A204.1 (cell line): Measurements from ENCODE around the gene CRTAC1.

Experiments used
- FAIRE-seq: peaks from 2 replicates; lab custom pipeline; 2012; peaks lifted over from hg19 to GRCh38; lab: Jason Lieb, UNC

CRTAC1 gene

DNA sequence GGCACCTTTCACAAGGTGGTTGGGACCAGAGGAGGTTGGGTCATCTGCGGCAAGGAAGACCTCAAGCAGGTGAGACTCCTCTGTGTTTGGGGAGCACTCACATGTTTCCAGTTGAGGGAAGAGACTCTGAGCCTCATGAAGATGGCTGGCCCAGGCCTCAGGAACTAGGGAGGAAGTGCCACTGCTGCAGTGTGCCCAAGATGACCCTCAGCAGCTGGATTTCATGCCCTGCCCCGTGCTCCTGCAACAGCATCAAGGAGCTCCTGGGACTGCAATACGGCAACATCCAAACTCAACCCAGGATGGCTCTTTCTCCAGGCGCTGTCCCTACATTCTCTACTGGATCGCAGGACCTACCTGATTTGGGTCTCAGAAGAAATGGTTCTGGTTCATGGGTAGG lies 106.9 kb downstream of the CRTAC1 start:
- no peak for FAIRE-seq

DNA sequence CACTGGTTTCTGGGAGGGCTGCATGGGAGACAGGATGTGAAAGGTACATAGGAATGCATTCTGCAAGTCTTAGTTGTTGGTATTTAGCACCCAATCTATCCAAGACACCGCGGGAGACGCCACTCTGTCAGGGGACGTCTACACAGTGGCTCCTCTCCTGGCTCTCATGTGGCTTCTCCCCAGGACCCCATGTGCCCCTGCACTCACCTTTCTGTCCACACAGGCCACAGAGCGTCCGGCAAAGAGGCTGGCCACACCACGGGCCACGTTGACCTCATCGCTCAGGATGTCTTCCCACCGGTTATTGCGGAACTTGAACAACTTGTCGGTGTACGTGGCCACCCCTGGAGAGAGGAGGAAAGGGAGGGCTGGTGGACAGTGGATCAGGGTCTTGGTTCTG lies 107.4 kb downstream of the CRTAC1 start:
- no peak for FAIRE-seq

DNA sequence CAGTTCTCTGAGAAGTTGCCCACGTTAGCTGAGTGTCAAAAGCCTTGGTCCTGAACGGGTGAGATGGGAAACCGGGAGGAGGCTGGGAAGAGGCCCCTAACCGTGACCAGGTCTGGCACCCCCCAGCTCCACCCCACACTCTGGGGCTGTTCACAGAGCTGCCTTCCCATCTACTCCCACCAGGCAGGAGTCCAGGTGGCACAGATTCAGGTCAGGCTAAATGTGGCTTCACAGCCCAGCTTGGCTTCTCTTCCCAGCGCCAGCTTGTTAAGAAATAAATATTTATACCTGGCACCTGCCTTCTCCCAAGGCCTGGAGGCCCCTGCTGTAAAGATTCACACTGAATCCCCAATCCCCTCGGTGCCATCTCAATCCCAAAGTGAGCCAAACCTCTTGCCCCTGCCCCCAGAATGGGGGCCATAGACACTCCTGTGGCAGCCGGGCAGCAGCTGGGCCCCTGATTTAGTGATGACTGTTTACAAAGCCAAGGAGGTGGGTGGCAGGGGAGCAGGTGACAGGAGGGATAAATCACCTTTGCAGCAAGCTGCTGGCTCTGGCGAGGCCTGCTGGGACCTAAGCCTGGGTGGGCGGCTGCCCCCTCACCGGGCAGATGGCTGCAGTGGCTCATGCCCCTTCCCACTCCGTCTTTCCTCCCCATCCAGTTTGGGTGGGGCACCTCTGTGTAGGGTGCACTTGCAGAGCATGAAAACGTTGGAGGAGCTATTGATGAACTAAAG lies 108.2 kb downstream of the CRTAC1 start:
- no peak for FAIRE-seq

DNA sequence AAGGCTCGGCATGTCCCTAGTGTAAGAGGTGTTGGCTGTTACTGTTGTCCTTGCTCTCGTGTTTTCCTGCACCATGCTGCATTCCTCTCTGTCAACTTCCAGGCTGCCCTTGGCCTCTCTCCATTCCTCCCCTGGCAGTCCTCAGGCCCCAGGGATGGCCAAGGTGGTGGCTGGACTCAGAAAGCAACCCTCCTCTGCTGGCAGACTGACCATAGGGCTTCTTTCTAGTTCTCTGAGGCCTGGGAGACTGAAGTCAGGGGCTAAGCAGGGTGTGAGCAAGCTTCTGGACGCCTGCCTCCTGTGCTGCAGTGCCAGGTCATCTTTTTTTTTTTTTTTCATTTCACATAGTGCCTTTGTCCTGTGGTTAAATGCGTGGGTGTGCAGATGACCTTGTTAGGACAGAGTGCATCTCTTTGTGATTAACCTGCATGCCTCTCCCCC lies 108.8 kb downstream of the CRTAC1 start:
- no peak for FAIRE-seq

DNA sequence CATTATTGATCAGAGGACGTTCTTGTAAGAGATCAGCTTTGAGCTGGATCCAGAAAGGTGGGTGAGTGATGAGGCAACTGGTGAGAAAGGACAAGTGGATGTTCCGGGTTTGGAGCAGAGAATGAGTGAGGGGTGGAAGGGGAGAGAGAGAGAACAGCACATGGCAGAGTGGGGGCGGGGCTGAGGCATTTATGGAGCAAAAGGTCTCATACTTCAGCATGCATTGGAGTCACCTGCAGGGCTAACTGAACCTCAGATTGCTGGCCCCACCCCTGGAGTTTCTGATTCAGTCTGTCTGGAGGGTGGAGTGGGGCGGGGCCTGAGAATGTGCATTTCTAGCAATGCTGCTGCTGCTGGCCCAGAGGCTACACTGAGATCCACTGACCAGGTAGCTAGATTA lies 109.6 kb downstream of the CRTAC1 start:
- no peak for FAIRE-seq

DNA sequence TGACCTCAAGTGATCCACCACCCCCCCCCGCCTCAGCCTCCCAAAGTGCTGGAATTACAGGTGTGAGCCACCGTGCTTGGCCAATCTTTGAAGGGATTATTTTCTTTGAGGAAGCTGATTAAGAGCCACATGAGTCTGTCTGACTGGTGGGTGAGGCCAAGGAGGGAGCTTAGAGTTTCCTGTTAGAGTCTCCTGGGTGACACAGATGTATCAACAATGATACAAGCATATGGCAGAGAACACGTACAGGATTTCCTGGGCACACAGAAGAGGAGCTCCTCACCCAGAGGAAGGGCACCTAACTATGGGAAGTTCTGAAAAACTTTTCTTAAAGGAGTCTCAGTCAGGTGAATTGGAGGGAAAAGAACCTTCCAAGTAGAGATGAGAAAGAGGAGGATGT lies 111.4 kb downstream of the CRTAC1 start:
- FAIRE-seq, result no peak

DNA sequence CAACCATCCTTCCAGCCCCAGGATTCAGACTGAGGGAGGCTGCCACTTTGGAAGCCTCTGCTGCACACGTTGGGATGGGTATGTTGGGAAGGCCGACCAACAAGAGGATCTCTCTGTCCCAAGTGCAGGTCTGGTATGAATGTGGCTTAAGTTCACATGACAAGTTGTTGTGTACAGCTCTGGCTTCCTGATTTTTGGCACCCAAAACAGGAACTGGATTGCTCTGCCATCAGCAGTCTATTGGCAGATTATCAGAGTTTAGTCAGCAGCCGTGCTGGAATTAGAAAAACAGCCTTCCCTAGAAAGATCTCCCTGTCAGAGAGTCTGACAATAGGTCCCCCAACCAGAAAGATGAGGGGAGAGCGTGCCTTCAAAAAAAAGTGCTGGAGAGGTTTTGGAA lies 113.8 kb downstream of the CRTAC1 start:
- FAIRE-seq, result no peak

DNA sequence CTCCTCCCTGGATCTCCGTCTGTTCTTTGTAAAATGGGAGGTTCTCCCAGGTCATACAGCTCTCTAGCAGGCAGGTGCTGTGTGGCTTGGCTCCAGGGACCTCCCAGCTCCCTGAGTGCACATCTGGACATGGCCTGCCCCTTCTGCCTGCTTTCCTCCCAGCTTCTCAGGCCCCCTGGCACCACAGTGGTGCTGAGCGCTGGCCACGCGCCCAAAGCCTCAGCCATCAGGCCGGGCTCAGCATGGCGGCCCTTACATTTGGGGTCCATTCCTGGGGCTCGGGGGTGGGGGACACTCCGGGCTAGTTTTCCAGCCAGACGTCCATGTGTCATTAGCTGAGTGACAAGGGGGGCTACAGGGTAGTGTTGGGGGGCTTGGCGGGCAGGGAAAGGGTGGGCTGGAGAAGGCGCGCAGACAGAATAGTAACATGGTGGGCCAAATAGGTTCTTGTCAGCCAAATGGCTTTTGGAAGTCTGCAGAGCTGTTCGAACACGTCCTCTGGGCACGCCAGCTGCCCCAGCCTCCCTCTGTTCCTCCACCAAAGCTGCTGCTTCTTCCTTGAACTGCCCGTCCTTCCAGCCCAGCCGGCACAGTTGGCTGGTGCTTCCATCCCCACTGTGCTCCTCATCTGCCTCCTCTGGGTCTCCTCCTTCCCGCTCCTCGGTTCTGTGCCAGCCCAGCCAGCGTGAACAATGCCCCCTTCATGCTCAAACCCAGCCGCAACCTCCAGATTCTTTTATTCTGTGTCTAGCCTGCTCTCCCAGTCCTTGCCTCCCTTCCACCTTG lies 114.9 kb downstream of the CRTAC1 start:
- FAIRE-seq, result no peak

DNA sequence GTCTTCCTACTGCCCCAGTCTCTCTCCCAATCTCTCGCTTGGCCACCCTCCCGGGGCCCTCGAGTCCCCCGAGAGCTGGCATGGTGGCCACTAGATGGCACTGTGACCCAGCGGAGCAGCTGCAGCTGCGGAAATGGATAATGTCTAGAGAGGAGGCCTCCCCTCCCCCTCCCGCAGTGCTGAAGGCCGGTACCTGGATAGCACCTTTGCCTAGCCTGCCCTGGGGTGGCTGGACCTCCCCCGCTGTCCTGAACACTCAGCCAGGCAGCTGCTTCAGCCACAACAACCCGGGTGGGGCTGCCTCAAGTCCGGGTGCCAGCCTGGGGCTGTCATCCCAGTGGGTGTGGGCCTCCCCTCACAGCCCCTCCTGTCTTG lies 115.6 kb downstream of the CRTAC1 start:
- FAIRE-seq, result no peak

DNA sequence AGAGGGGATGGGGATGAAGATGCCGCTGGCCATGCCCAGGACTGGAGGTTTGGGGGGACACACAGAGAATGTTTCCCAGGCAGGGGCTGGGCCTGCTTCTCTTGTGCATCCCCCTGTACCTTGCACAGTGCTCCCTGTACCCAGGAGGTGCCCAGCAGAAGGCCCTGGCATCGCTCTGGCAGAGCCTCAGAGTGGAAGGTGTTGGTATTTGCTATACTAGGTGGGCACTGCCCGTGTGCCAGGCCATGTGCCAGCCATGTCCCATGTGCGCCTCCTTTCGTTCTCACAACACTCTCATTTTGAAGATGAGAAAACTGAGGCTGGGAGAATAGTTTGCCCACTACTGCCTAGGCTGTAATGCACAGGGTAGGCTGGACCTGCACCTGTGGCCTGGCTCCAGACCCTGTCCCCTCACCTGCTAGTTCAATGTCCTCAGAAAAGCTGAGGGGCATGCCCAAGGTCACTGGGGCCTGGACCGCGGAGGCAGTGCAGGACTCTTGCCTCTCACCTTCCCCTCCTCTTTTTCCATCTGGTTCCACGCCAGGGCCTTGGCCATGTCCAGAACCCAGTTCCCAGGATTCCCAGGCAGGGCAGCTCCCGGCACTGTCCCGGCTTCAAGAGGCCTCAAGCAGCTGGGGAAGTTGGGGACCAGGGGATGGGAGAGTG lies 116.1 kb downstream of the CRTAC1 start:
- no peak for FAIRE-seq

DNA sequence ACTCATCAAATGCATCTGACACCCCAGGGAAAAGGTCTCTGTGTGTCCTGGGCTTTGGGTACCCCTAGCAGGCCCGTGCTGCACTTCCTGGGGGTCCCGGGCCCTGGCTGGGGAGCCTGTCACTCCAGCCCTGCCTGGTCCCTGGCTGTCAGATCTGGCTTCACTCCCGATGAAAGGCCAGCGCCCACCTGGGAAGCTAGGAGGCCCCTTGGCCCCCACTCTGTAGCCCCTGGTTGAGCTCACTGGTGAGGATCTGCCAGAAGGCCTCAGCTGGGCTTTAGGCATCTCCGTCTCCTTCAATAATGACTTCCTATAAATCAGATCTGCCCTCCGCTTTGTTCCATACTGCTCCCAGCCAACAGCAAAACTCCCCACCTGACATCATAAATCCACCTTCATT lies 116.8 kb downstream of the CRTAC1 start:
- no peak for FAIRE-seq

DNA sequence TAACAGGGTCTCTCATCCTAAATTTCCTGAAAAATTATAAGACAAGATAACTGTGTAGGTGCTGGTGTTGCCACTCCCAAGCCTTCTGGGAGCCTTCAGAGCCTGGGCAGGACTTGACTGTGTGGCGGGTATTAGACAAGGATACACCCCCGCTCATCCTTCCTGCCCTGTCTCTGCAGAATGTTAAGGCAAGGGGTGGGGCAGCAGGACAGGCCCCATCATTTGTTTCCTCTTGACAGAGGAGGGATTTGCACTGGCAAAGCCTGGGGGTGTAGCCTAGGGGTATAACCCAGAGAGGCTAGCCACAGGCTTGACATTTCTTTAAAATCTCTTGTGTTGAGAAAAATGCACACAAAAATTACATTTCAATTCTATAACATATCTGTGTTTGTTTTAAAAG lies 117.2 kb downstream of the CRTAC1 start:
- FAIRE-seq, result no peak

DNA sequence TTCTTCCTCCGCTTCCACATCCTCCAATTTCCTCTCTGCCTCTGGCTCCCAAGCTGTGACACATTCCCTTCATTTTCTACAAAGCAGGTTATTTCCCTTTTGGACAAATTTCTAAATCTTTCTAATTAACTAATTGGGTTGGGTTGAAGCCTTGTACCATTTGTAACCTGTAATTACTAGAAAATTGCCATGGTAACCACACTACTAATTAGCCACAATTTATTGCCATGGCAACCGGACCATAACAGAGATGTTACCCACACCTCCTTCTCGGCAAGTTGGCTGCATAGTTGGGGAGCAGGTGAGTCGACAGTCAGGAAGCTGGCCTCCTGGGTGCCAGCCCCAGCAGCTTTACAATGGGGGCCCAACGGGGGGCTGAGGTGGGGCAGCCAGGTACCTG lies 119.2 kb downstream of the CRTAC1 start:
- FAIRE-seq, result no peak

DNA sequence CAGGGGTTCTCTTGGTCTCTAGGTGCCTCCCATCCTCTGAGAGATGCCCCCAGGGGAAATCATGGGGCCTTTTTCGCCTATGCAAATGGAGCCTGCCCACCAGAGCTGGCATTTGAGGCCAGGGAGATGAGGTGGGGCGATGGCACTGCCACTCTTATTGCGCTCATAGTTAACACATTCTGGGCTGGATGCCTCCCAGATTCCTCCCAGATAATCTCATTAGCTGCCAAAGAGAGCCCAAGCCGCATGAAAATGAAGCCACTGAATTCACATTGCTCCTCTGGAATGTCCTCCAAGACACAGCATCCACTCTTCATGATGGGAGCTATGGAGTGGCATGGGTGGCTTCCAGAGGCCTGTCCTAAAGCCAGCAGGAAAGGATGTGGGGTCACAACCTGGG lies 119.8 kb downstream of the CRTAC1 start:
- no peak for FAIRE-seq

DNA sequence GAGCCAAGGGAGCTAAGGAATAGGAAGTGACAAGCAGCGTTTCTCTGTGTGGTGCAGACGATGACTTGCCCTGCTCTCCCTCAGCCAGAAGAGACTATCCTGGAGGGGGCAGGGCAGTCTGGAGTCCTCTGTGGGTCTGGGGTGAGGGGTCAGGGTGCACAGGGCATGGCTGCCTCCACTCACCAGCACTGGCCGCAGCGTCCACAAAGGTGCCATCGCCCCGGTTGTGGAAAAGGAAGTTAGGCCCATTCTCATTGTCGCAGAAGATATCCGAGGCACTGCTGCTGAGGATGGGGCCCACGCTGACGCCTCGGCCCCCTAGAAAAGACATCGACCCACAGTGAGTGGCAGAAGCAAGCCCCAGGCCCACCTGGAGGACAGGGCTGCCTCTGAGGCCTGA lies 122.6 kb downstream of the CRTAC1 start:
- no peak for FAIRE-seq

DNA sequence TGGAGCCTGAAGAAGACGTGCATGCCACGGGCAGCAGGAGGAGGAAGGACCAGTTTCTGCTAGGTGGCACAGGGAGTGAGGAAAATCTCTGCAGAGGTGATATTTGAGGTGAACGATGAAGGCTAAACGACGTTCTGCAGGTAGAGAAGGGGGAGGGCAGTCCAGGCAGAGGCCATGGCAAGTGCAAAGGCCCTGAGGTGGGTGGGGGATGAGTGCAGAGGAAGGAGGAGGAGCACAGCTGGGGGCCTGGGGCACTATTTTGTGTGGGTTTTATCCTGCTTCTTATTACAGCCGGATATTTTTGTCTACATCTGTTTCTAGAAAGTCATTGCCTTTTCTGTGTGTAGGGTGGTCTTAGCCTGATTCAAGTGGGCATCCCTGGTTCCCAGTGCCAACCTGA lies 123.2 kb downstream of the CRTAC1 start:
- FAIRE-seq, result no peak

DNA sequence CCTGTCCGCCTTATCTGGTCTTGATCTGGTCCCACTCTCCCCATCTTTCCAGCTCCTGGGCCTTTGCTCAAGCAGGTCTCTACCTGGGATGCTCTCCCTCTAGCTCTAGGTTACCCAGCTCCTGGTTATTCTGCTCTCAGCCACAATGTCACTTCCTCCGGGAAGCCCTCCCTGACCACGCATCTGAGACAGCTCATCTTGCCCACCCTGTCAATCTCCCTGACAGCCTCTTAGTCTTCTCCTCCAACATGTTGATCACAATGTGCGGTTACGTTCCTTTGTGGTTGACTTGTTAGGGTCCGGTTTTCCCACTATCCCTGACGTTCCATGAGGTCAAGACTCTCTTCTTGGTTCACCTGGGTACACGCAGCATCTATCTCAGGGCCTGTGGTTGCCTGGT lies 125.1 kb downstream of the CRTAC1 start:
- no peak for FAIRE-seq

DNA sequence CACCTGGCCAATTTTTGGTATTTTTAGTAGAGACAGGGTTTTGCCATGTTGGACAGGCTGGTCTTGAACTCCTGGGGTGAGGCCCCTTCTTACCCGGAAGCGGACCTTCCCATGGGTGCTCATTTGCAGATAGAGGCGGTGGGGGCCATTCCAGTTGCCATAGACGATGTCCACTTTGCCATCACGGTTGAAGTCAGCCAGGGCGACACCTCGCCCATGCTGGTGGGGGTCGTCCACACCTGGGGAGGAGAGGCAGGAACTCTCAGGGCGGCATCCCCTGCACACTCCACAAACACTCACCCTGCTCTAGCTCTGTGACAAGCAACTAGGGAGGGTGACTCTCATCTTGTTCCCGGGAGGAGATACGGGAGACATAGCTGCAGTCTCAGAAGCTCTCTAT lies 125.8 kb downstream of the CRTAC1 start:
- no peak for FAIRE-seq

DNA sequence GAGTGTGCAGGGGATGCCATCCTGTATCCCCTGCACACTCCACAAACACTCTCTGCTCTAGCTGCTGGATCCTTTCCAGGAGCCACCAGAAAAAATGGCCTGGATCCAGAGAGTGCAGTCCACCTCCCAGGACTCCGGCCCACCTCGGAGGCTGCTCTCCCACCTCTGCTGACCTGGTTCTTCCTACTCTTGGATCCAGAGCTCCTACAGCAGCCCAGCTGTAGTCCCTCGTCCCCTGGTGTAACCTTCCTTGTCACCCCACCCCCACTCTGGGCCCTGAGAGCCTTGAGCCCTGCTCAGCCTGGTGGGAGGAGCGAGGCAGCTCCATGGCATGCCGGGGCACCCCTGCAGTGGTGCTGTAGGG lies 126.4 kb downstream of the CRTAC1 start:
- no peak for FAIRE-seq

DNA sequence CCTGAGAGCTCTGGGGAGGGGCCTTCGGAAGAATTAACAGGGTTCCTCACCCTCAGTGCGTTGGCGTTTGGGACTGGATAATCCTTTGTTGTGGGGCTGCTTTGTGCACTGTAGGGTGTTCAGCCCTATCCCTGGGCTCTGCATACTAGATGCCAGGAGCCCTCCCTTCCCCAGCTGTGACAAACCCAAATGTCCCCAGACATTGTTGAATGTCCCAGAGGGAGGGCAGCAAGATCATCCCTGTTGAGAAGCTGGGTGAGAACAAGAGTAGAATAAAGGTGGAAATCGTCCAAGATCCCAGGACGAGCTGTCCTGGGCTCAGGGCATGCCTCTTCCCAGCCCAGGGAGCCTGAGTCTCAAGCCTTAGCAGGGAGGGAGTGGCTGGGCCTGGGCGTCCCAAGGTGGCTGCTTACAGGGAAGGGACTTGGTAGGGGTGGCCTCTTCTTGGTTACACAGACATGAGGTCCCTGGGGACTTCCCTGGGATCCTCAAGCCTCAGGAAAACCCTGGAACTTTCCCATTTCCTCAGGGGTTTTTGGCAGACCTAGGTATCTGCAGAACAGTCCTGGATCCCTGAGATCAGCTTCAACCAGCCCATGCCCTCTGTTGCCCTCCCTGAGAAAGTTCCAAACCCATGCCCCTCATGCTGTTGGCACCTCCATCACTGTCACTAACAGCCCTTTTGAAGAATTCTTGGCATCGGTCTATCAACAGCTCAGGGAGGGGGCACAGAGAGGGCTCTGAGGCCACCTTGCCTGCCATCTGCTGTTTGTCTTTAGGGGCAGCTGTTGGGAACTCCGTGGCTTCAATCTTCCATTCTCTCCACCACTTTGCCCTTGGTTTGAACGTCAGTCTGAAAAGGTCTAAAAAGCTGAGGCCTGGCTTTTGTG lies 127.0 kb downstream of the CRTAC1 start:
- FAIRE-seq, result no peak

DNA sequence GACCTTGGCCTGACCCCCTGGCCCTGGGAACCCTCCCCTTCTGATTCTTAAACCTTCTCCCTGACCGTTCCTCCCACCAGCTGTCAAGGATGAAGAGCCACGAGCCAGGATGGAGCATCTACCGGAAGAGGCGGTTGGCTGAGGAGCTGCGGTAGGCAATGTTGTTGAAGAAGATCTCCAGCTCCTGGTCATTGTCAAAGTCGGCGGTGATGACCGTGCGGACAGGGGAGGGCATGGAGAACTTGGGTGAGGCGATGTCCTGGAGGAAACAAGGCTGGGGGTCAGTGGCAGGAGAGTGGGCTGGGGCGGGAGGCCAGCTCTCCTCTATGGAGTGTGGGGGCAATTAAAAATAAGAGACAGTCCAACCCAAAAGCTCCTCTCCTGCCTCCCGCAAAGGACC lies 129.0 kb downstream of the CRTAC1 start:
- no peak for FAIRE-seq

DNA sequence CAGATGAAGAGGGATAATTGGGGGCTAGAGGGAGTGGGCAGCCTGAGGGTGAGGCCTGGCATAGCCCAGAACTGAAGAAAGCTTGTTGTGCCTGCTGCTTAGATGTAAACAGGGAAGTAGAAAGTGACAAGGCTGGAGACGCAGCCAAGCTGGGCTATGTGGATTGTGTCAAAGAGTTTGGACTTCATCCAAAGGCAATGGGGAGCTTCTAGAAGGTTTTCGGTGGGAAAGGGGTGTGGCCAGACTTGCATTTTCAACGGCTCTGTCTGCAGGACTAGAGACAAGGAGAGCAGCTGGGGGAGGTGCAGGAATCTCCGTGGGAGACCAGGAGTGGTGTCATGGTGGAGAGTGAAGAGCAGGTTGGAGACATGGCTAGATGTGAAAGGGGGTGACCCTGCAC lies 132.0 kb downstream of the CRTAC1 start:
- no peak for FAIRE-seq
